HT1080 (cell line): ENCODE results near the gene DCAF6. TPM values are rescaled to one million over a fixed set of nuclear protein-coding genes. Genes with fewer than 3 reads are reported as not detected.

ENCODE experiments used
- DNase-seq: peaks from one replicate; pipeline ENCODE4 v3.0.0-alpha.2; 2015; ENCODE audit warnings: low read depth
- total RNA-seq: library from RNA; depleted of rRNA; stranded (reverse); fragments of >200 nt; shearing (Covaris generic); gene quantifications from 2 replicates; pipeline ENCODE4 v1.2.3, GENCODE V29; 2014

DCAF6 gene
- total RNA-seq, 1 experiment from 2014 or later = 39.5 TPM

DNA sequence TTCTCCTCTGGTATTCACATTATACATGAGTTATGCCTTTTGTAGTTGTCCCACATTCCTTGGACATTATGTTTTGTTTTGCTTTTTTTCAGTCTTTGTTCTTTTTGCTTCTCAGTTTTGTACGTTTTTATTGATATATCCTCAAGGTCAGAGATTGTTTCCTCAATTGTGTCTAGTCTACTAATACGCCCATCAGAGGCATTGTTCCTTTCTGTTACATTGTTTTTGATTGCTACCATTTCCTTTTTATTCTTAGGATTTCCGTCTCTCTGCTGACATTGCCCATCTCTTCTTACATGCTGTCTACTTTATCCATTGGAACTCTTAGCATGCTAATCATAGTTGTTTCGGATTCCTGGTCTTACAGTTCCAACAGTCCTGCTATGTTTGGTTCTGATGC lies 28.2 kb downstream of the DCAF6 start:
- DNase-seq = no peak

DNA sequence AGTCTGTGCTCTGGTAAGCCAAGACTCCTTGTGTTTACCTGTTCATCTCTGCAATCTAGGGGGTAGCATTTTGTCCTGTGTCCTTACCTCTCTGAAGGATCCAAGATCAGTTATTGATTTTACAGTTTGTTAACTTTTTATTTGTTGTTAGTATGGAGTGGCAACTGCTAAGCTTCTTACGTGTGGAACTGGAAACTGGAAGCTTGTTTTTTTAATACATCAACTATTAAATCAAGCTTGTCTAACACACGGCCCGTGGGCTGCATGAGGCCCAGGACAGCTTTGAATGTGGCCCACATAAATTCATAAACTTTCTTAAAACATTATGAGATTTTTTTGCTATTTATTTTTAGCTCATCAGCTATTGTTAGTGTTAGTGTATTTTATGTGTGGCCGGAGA lies 29.6 kb downstream of the DCAF6 start:
- no peak for DNase-seq

DNA sequence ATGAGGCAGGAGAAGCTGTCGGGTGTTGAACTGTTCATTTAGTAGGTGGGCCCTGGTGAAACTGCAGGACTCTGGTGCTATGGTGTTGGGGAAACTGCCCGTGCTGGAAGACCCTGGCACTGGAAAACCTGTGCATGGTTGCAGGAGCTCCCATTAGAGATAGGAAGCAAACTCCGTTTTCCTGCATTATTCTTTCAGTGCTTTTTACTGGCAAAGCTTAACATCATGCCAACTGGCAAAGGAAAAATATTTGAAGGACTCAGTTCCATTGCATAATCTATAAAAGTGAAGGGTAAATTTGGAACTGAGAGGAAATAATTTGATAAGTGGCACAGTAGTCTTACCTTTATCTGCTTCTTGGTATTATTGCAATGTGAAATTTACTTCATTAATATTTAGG lies 32.1 kb downstream of the DCAF6 start:
- DNase-seq = no peak

DNA sequence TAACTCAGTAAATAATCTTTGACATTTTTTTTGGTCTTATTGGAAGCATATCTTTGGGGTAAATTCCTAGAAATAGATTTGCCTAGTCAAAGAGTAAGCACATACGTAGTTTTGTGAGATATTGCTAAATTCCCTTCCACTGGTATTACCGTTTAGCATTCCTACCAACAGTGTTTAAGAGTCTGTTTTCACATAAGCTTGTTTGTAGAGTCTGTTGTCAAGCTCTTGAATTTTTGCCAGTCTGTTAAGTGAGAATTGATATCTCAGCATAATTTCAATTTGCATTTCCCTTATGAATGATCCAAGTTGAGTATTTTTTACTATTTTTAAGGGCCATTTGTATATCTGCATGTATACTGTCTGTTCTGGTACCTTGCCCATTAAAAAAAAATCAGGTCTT lies 37.3 kb downstream of the DCAF6 start:
- DNase-seq = no peak

DNA sequence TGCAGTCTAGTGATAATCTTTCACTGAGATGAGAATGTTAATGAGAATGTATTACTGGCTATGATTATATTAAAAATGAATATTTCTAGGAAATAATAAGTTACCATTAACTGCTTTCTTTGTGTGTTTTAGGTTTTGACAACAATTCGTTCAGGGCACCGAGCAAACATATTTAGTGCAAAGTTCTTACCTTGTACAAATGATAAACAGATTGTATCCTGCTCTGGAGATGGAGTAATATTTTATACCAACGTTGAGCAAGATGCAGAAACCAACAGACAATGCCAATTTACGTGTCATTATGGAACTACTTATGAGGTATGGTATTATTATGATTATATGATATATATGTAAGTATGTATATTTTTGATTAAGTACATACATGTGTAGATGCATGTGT lies 38.2 kb downstream of the DCAF6 start:
- no peak for DNase-seq

DNA sequence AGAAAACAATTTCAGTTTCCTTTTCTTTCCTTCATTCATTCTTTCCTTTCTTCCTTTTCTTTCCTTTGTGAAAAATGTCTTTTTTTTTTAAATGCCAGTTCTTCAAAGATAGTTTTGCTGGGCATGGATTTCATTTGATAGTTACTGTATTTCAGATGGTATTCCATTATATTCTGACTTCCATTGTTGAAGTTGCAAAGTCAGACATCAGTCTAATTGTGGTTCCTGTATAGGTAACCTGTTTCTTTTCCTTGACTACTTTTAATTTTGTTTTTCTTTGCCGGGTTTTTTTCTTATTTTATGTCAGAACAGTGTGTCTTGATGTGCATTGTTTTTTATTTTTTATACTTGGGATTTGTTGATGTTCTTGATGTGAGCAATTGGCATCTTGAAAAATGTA lies 40.8 kb downstream of the DCAF6 start:
- no peak for DNase-seq

DNA sequence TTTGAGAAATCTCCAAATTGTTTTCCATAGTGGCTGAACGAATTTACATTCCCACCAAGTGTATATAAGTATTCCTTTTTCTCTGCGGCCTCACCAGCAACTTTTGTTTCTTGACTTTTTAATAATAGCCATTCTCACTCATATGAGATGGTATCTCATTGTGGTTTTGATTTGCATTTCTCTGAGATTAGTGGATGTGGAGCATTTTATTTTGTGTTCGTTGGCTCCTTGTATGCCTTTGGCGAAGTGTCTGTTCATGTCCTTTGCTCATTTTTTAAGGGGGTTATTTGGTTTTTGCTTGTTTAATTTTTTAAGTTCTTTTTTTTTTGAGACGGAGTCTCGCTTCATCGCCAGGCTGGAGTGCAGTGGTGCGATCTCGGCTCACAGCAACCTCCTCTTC lies 45.5 kb downstream of the DCAF6 start:
- DNase-seq = no peak

DNA sequence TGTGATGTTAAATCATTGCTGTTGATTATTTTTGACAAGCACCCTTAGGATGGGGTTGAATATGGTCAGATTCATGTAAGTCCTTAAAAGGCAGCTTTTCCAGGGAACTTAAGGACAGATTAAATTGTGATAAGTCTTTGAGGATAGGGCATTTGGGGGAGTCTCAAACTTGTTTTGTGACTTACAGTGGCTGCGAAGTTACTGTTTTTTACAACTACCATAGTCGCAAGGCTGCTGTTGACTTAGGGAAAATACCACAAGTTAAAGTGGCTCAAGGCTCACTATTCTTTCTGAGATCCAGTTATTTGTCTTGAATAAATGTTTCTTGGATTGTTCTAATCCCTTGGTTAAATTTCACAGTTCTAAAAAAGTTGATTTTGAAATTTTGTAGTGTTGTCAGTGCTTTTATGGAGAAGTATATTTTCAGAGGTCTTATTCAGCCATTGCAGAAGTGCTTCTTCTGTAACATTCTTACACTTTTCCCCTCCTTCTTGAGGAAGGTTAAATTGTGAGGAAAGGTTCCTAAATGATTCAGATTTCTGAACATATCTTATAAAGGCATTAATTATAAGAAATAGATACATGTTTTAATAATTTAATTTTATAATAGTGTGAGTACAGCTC lies 47.4 kb downstream of the DCAF6 start:
- no peak for DNase-seq

DNA sequence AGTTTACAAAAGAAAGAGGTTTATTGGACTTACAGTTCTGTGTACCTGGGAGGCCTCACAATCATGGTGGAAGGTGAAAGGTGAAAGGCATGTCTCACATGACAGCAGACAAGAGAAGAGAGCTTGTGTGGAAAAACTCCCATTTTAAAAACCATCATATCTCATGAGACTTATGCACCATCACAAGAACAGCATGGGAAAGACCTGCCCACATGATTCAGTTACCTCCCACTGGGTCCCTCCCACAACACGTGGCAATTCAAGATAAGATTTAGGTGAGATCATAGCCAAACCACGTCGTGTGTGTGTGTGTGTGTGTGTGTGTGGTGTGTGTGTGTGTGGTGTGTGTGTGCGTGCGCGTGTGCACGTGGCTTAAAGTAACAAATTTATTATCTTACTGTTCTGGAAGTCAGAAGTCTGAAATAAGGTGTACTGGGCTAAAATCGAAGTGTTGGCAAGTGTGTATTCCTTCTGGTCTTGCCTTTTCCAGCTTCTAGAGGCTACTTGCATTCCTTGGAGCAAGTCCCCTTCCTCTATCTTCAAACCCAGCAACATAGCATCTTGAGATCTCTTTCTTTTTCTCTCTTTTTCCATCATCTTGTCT lies 48.5 kb downstream of the DCAF6 start:
- DNase-seq = peak; percentile 15

DNA sequence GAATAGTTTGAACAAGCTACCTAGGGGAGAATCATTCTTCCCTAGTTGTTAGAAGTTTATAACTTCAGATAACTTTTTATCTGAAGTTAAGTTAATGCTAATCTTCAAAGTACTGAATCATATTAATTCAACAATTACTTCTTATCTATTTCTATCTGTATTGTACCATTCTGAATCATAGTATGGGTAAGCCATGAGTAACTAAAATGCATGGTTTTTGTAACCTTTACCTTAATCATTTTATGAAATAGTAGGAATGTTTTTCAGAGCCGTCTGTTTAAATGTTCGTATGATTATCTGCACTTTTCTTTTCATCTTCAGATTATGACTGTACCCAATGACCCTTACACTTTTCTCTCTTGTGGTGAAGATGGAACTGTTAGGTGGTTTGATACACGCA lies 50.7 kb downstream of the DCAF6 start:
- no peak for DNase-seq

DNA sequence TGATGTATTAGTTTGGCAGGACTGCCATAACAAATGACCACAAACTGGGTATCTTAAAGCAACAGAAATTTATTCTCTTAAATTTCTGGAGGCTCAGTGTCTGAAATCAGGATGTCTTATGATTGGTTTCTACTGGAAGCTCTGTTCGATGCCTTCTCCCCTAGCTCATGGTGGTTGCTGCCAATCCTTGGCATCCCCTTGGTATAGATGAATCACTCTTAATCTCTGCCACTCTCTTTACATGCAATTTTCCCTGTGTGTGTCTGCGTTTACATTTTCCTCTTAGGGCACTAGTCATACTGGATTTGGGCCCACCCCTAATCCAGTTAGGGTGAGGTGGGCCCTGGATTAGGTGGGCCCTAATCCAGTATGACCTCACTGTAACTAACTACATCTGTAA lies 55.1 kb downstream of the DCAF6 start:
- DNase-seq = peak; percentile 13

DNA sequence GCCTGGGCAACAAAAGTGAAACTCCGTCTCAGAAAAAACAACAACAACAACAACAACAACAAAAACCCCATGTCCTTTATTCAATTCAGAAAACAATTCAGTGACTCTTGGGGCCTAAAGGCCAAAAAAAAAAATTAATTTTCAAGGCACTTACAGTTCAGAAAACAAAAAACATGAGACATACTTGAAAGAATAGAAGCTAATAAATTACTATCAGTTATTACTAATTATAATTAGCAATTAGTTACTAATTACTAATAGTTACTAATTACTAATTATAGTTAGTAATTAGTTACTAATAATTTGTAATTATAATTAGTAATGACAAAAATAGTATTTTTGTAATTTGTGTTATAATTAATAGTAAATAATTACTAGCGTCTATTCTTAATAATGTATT lies 57.2 kb downstream of the DCAF6 start:
- no peak for DNase-seq

DNA sequence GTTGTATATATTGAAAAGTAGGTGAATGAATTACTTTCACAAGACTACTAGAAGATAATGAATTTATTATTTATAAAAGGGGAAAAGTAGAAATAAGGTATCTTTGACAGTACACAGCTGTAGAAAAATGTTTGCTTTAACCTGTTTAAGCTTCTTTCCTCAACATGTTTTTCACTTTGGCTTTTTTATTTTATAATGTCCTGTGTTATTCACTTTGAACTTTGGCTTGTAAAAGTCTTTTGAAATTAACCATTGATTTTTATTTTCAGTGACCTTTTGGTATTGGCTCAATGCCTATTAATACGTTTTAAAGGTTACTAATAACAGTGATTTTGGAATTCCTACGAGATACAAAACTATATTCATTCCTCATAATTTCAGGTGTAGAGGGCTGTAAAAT lies 58.1 kb downstream of the DCAF6 start:
- DNase-seq = no peak

DNA sequence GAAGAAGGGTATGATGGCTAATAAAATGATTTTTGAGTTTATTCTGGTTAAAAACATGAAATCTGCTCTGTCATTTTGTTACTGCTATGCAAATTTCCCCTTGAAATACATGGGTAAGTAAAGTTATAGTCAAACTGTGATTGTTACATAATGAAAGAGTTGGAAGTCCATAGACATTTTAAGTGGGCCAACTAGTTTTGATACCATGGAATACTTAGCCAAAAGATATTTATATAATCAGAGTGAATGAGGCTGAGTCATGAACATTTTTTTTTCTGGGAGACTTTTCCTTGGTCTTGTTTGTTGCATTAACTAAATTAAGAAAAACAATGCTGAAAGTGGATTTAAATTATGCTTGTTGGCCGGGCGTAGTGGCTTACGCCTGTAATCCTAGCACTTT lies 58.6 kb downstream of the DCAF6 start:
- DNase-seq = no peak

DNA sequence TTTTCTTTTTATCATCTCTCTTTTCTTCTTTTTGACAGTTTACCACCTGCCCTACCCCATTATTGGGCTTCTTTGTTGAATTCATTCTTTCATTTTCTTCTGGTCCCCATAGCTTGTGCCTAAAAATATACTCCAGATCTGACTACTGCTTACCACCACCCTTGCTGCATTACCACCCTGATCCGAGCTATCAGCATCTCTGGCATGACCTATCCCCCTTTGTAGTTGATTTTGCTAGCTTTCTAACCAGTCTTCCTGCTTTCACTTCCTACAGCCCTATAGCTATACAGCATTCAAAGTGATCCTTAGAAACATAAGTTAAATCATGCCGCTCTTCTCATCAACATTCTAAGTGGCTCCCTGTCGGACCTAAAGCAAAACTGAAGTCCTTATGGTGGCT lies 59.8 kb downstream of the DCAF6 start:
- no peak for DNase-seq

DNA sequence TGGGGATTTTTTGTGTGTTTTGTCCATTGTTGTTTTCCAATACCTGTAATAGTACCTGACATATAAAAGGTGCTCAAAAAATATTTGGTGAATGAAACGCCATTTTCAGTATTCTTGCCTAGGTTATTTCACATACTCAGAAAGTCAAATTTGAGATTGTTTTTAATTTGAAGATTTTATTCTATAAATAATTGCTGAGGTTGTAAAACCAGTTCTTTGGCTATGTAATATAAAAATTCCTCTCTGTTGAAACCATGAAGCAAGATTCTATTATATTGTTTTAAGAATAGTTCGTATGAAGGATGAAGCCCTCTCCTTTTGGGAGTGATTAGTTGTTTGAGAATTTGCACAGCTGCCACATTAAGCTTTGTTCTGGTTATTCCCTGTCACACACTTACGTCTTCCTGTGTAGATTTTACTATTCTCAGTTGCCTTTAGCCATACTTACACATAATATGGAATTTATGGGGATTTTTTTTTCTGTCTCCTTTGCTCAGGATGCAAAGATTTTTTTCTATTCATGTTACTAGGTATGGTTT lies 60.6 kb downstream of the DCAF6 start:
- DNase-seq = no peak

DNA sequence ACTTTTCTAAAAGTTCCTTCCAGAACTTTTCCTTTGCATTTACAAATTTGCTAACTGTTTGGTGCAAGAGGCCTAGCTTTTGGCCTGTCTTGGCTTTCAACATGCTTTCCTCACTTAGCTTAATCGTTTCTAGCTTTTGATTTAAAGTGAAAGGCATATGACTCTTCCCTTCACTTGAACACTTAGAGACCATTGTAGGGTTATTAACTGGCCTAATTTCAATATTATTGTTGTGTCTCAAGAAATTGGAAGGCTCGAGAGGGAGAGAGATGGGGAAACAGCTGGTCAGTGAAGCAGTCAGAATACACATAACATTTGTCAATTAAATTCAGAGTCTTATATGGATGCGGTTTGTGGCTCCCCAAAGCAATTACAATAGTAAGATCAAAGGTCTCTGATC lies 63.4 kb downstream of the DCAF6 start:
- no peak for DNase-seq

DNA sequence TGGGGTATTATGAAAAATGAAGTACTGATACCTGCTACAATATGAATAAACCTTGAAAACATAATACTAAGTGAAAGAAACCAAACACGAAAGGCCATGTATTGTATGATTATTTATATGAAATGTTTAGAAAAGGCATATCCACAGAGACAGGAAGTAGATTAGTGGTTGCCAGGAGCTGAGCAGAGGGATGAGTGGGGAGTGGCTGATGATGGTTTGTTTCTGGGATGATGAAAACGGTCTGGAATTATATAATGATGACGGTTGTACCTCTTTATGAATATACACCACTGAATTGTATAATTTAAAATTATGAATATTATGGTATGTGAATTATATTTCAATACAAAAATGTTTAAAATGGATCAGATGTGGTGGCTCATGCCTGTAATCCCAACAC lies 64.2 kb downstream of the DCAF6 start:
- DNase-seq = no peak

DNA sequence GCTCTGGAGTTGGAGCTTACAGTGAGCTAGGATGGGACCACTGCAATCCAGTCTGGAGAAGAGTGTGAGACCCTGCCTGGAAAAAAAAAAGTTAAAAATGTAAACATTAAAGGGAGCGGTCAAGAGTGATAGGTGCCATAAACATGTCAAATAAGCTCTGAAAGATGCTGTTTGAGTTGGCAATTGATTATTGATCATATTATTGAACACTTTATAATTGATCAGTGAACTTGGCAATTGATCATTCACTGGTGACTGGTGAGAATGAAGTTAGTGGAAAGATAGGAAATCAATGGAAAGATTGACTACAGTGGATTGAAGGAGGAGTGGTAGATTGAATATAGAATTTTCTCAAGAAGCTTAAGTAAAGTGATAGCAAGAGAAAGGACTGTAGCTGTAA lies 64.7 kb downstream of the DCAF6 start:
- no peak for DNase-seq

DNA sequence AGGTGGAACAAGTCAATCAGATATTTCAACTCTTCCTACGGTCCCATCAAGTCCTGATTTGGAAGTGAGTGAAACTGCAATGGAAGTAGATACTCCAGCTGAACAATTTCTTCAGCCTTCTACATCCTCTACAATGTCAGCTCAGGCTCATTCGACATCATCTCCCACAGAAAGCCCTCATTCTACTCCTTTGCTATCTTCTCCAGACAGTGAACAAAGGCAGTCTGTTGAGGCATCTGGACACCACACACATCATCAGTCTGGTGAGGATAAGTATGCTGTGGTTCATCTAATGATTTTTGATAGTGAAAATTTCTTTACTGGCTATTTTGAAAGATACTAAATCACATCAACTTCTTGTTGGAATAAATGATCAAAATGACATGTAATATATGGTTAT lies 68.0 kb downstream of the DCAF6 start:
- no peak for DNase-seq

DNA sequence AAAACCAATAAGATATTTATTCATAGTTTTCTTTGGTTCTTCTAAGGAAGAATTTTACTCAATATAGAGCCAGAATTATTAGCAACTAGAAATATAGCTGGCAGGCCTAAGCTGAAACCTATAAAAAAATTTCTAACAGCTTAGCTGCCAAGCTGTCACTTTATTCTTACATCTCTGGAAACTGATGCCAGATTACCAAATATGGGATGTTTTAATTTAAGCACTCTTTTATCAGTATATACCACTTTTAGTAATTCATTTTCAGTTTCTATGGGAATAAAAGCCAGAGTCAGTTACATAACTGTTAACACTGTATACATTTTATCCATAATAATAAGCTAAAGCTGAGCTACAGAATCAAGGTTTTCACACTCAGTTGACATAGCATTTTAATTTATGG lies 69.0 kb downstream of the DCAF6 start:
- no peak for DNase-seq

DNA sequence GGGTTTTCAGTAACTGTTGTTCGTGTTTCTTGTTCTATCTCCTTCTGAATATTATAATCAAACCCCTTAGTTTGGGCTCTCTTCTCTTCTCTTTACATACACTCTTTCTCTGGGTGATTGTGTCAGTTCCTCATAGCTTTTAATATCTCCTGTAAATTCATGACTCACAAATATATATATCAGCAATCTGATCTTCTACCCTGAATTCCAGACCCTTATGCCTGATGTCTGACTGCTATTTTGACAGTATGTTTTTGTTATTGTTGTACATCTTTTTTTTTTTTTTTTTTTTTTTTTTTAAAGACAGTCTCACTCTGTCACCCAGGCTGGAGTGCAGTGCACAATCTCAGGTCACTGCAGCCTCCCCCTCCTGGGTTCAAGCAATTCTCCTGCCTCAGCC lies 71.2 kb downstream of the DCAF6 start:
- no peak for DNase-seq

DNA sequence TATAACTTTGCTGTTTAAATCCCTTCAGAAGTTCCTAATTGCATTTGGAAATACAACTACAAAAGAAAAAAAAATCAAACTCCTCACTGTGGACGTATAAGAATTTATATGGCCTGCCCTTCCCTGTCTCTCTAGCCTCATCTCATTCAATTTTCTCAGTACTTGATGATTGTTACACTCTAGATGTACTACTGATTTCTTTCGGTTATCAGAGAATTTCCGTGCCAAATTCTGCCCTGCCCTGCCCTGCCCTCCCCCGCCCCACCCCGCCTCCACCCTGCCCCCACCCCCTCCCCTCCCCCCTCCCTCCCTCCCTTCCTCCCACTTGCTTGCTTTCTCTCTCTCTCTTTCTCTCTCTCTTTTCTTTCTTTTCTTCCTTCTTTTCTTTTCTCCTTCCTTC lies 72.1 kb downstream of the DCAF6 start:
- no peak for DNase-seq

DNA sequence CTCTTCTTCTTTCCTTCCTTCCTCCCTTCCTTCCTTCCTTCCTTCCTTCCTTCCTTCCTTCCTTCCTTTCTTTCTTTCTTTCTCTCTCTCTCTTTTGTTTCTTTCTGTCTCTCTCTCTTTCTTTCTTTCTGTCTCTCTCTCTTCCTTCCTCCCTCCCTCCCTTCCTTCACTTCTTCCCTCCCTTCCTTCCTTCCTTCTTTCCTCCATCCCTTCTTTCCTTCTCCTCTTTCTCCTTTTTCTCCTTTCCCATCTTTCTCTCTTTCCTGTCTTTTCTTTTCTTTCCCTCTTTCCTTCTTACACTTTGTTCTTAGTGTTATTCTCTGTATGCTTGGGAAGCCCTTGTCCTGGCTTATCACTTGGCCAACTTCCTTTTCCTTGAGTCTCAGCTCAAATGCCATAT lies 72.8 kb downstream of the DCAF6 start:
- DNase-seq = no peak
